MCF 10A (cell line): ENCODE results near the gene TCF19. TPM values are rescaled to one million over a fixed set of nuclear protein-coding genes. Genes with fewer than 3 reads are reported as not detected.
"Not testable (repeated sequence)": the region's sequence is repeated elsewhere in the genome, so short reads cannot be mapped to it uniquely, and the experiment has no call there.

Experiments
- BruUV-seq: library from RNA; stranded (reverse); fragments of 400-500 nt; replicated peaks from 2 replicates; lab custom pipeline; 2021; lab: Mats Ljungman, UMichigan
- CTCF ChIA-PET: fragments of 300-600 bp; sonication (Branson Sonifier 250); formaldehyde crosslinking; extraction: SDS; loops from one replicate; lab custom pipeline; 2021; ENCODE audit warnings: antibody characterized with exemption, inconsistent platforms; lab: Yijun Ruan, JAX
- POLR2A ChIA-PET: fragments of 300-600, 350-650 bp; sonication (Branson Sonifier 250); formaldehyde crosslinking; extraction: SDS; loops from one replicate; lab custom pipeline; 2020; ENCODE audit warnings: antibody characterized with exemption, inconsistent platforms; lab: Yijun Ruan, JAX
- DNase-seq: peaks from one replicate; pipeline ENCODE4 v3.0.0-alpha.2; 2018; ENCODE audit not compliant: unreplicated experiment
- H3K27ac Mint-ChIP-seq: one replicate; pipeline ENCODE4 v1.8.0; 2022; ENCODE audit warnings: mild to moderate bottlenecking, low read depth, mixed read lengths; ENCODE audit not compliant: unreplicated experiment
- H3K27me3 Mint-ChIP-seq: one replicate; pipeline ENCODE4 v1.8.0; 2022; ENCODE audit warnings: mixed read lengths; ENCODE audit not compliant: insufficient read depth, unreplicated experiment
- H3K36me3 Mint-ChIP-seq: one replicate; pipeline ENCODE4 v1.8.0; 2022; ENCODE audit warnings: mild to moderate bottlenecking, moderate library complexity, mixed read lengths; ENCODE audit not compliant: insufficient read depth, unreplicated experiment
- H3K4me1 Mint-ChIP-seq: one replicate; pipeline ENCODE4 v1.8.0; 2022; ENCODE audit warnings: mixed read lengths; ENCODE audit not compliant: insufficient read depth, unreplicated experiment
- H3K4me3 Mint-ChIP-seq: one replicate; pipeline ENCODE4 v1.8.0; 2022; ENCODE audit warnings: mild to moderate bottlenecking, moderate library complexity, mixed read lengths; ENCODE audit not compliant: unreplicated experiment
- H3K9me3 Mint-ChIP-seq: one replicate; pipeline ENCODE4 v1.8.0; 2022; ENCODE audit warnings: mixed read lengths; ENCODE audit not compliant: unreplicated experiment
- CTCF ChIP-seq: fragments of 200-600 bp; IDR thresholded peaks from one replicate; pipeline ENCODE4 v1.8.0; 2022; ENCODE audit warnings: antibody characterized with exemption, mild to moderate bottlenecking; ENCODE audit not compliant: unreplicated experiment
- intact Hi-C: fragments of 100-400 bp; cut with micrococcal nuclease; formaldehyde crosslinking; loops from 2 replicates; pipeline ENCODE4 v1.14.1; 2022
- total RNA-seq: library from RNA; stranded (reverse); gene quantifications from 2 replicates; pipeline ENCODE4 v1.2.3, GENCODE V29; 2022

Gene TCF19
- total RNA-seq, 1 experiment from 2014 or later = 6.5 TPM

- H3K9me3 Mint-ChIP-seq, H3K4me1 Mint-ChIP-seq, H3K27me3 Mint-ChIP-seq, CTCF ChIA-PET, DNase-seq, intact Hi-C loops: not testable (repeated sequence)
- POLR2A ChIA-PET = interaction anchor here (1.0 to 1.5 kb wide), 2 partner anchors 27 to 355 kb away, joined by 3 to 5 read pairs; partner anchors contain the start of gene DDX39B
- Mint-ChIP-seq H3K4me3 (peak overlapping the region; percentile 76), H3K27ac (peak overlapping the region; percentile 97), H3K36me3 (peaks cover 19% of the 10 kb centered on the region)
- TSS peak; percentile 83 for BruUV-seq
These were observed 27.3 kb downstream of the TCF19 start for GRCh38 chr6:31185695-31186051.

- peak; percentile 57 for DNase-seq
These were observed 27.8 kb downstream of the TCF19 start for GRCh38 chr6:31186052-31186734.

GRCh38 chr6:31187780-31188194 lies 29.4 kb downstream of the TCF19 start:
- H3K27ac Mint-ChIP-seq = no peak overlapping the region
- CTCF ChIA-PET = no interaction called here
- POLR2A ChIA-PET = no interaction called here
- H3K4me1 Mint-ChIP-seq = no peaks in the 10 kb centered on the region
- H3K9me3 Mint-ChIP-seq = no peaks in the 10 kb centered on the region
- TF ChIP-seq CTCF = no peak
- no TSS peak for BruUV-seq
- H3K4me3 Mint-ChIP-seq = no peak overlapping the region
- H3K27me3 Mint-ChIP-seq = no peaks in the 10 kb centered on the region
- peaks cover 7% of the 10 kb centered on the region for H3K36me3 Mint-ChIP-seq
- intact Hi-C loops = no loop called here
- no peak for DNase-seq

More at GRCh38 chr6:31186052-31186734, 27.8 kb downstream of the TCF19 start:
- ChIA-PET CTCF (no interaction called here), POLR2A (interaction anchor here (0.7 to 1.5 kb wide), 3 partner anchors 27 to 736 kb away, joined by 3 to 5 read pairs (median 3); partner anchors contain the start of gene DDX39B)
- peak overlapping the region; percentile 76 for H3K4me3 Mint-ChIP-seq
- H3K27me3 Mint-ChIP-seq = no peaks in the 10 kb centered on the region
- no peak for TF ChIP-seq CTCF
- H3K27ac Mint-ChIP-seq = peak overlapping the region; percentile 97
- no TSS peak for BruUV-seq
- H3K4me1 Mint-ChIP-seq = no peaks in the 10 kb centered on the region
- H3K36me3 Mint-ChIP-seq = peaks cover 14% of the 10 kb centered on the region
- intact Hi-C loops = no loop called here
- no peaks in the 10 kb centered on the region for H3K9me3 Mint-ChIP-seq

GRCh38 chr6:31189223-31189622 lies 30.8 kb downstream of the TCF19 start:
- DNase-seq, H3K27ac Mint-ChIP-seq, BruUV-seq, POLR2A ChIA-PET, H3K4me1 Mint-ChIP-seq, H3K4me3 Mint-ChIP-seq, intact Hi-C loops, H3K36me3 Mint-ChIP-seq, H3K27me3 Mint-ChIP-seq, H3K9me3 Mint-ChIP-seq: not testable (repeated sequence)
- CTCF ChIA-PET = interaction anchor here (0.9 kb wide), 1 partner anchor 62 kb away, joined by 3 read pairs; no protein-coding TSS in a partner anchor

- H3K9me3 Mint-ChIP-seq = no peaks in the 10 kb centered on the region
- H3K27me3 Mint-ChIP-seq = no peaks in the 10 kb centered on the region
- no peaks in the 10 kb centered on the region for H3K4me1 Mint-ChIP-seq
- ChIA-PET CTCF (interaction anchor here (0.7 to 1.0 kb wide), 3 partner anchors 31 to 176 kb away, joined by 3 read pairs; partner anchors contain the start of gene PSORS1C2), POLR2A (interaction anchor here (1.2 to 1.8 kb wide), 2 partner anchors 32 to 52 kb away, joined by 3 to 8 read pairs; partner anchors contain the start of genes PSORS1C2 and TCF19)
- TF ChIP-seq CTCF = no peak
- intact Hi-C loops = no loop called here
- DNase-seq = no peak
- H3K27ac Mint-ChIP-seq = no peak overlapping the region
- peaks cover 7% of the 10 kb centered on the region for H3K36me3 Mint-ChIP-seq
- BruUV-seq = no TSS peak
- H3K4me3 Mint-ChIP-seq = no peak overlapping the region
These were observed 32.1 kb downstream of the TCF19 start for GRCh38 chr6:31190488-31190887.
